Vagina (tissue), 2 donors: ENCODE results near the gene GJD4.

ENCODE experiments used
- CTCF ChIP-seq, 3 experiments: fragments of 450-650 bp in 2 of 3; fragments of 200-600 bp in 1 of 3; sonication (generic) in 1 of 3; IDR thresholded peaks; one replicate each; pipeline ENCODE4 v1.5.1; 2017 to 2019; ENCODE audit warnings: antibody characterized with exemption in 3 of 3, mild to moderate bottlenecking in 2 of 3, moderate library complexity in 2 of 3
- POLR2A ChIP-seq, 2 donors: fragments of 450-650 bp; IDR thresholded peaks; one replicate each; pipeline ENCODE4 v1.6.1; 2017; ENCODE audit warnings: antibody characterized with exemption in 2 of 2, mild to moderate bottlenecking in 2 of 2, moderate library complexity in 2 of 2
- POLR2AphosphoS5 ChIP-seq, 2 donors: sonication (generic); formaldehyde crosslinking; IDR thresholded peaks; one replicate each; pipeline ENCODE4 v1.9.0; 2017; ENCODE audit warnings: antibody characterized with exemption in 2 of 2, mild to moderate bottlenecking in 2 of 2, low read depth in 1 of 2; ENCODE audit not compliant: insufficient read depth in 1 of 2

GRCh38 chr10:35614312-35614711 lies 9.2 kb downstream of the GJD4 start:
- TF ChIP-seq POLR2A (IDR thresholded peaks at IDR 0.05) (no peak), CTCF (IDR thresholded peaks at IDR 0.05) (no peak), POLR2AphosphoS5 (IDR thresholded peaks at IDR 0.05; ENCODE audit: insufficient read depth in 1 of 2, low read depth in 1 of 2) (no peak)
